Muscle of back (tissue), 11 donors: ENCODE data around the gene MAP2K5. TPM values are rescaled to one million over a fixed set of nuclear protein-coding genes. Genes with fewer than 3 reads are reported as not detected.

Experiments used
- DNase-seq, 3 donors: peaks; one replicate each; pipeline versions ENCODE4 v3.0.0 to v3.0.0-alpha.2; 2013
- polyA plus RNA-seq, 10 donors: library from polyadenylated mRNA; unstranded; fragments of 120-200 nt; gene quantifications; one replicate each; pipeline ENCODE4 v1.2.1, GENCODE V29; 2013; ENCODE audit not compliant: insufficient read length in 10 of 10

The MAP2K5 gene
- polyA plus RNA-seq, 10 donors, result 14.6 to 22.9 (median 19.6) TPM

DNA sequence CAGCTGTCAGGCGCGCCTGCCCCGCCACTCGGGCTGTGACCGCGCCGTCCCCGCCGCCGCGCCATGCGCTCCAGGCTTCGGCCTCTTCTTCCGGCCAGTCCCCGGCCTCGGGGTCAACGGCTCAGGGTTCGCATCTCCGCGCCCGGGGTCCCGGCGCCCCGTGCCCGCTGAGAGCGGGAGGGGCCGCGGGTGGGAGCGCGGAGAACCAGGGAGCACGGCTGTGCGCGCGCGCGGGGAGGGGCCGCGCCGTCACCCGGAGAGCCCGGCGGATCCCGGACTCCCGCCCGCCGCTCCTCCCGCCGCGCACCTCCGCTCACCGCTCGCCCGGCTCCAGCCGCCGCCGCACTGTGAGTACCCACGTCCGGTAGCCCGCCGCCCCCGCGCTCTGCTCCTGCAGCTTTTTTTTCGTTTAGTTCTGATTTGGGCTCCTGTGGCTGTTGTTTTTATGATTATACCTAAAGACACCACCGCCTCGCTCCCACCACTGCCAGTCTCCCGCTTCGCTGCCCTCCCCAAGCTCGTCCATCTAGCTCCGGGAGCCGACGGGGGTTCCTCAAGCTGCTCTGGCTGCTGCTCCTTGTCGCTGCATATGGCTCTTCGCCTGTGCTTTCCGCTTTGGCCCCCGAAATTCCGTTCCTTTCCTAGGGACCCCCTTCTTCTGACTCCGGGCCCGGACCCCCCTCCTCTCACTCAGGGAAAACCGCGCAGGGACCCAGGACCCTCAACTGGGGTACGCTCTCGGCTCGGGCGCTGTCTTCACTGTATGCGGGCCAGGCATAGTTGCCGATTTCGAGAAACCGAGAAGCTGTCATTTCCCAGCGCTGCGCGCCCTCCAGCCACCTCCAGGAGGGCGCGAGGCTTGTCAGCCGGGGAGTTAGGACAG is 281.1 kb downstream of the MAP2K5 start:
- DNase-seq, result no peak

DNA sequence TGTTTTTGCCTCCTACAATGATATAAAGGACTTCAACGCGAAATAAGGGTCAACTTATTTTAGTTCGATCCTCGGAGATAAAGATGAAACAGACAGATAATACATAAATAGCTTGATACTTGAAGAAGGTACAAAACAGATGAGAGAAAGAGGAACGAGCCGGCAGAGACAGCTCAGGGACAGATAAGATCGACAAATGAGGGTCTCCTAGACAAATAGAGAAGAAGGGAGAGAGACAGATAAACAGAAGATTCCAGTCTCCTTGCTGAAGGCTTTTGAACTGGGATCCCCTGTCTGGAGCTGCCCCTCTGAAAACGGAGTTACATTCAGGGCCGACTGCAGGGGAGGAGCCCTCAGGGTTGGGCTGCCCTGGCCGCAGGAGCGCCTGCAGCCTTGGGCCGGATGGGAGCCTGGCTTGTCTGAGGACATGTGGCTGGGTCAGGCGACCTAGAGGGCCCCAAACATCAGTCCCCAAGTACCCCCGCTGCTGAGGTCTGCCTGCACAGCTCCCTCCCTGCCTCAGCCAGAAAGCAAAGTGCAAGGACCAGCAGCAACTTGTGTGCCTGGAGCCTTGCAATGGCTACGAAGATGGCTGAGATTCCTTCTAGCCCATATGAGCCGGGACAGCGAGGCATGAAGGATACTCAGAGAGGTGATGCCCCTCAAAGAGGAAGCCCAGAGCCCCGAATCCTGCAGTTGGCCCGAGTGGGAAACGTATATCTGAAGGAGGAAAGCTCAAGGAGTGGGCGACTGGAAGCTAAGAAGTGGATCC is 281.9 kb downstream of the MAP2K5 start:
- no peak for DNase-seq

DNA sequence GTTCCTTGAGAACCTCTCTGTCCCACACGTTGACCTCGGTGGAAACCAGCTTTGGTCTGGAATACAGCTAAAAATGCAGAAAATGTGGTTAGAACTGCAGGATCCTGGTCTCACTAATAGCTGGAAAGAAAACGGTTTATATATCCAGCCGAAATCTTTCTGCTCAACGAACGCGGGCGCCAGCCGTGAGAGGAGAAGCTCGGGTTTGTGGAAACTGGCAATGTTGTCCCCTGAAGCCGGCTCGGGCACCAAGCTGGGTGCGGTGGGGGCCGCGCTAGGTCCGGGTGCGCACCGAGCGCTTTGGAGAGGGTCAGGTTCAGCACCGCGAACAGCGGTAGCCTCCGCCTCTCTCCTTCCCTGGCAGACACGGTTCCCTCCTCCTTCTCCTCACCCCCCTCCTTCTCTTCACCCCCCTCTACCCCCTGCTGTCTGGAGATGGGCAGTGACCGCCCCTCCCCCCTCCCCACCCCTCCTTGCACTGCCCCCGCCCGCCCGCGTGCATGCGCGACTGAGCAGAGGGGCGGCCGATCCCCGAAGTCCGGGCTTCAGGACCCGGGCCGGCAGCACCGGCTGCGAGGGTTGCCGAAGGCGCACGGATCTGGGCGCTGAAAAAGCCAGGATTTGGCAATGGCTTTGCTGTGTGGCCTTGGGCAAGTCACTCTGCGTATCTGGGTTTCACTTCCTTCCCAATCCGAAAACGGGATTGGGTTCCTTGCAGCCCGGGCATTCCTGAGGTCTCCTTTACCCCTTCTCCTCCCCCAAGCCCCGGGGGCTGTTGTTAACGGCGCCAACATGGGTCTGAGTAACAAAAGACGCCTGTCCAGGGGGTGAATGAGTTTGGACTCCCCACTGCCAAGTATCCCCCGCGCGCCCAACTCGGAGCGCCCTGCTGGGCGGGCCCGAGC is 282.7 kb downstream of the MAP2K5 start, which contains the start of gene SKOR1:
TSS of gene SKOR1 (plus strand) at position 534 of the 905 bp plus-strand sequence. CDS start at position 628, 94 bp downstream.
- DNase-seq, result peak in 1 of 3 donors; percentile 62

DNA sequence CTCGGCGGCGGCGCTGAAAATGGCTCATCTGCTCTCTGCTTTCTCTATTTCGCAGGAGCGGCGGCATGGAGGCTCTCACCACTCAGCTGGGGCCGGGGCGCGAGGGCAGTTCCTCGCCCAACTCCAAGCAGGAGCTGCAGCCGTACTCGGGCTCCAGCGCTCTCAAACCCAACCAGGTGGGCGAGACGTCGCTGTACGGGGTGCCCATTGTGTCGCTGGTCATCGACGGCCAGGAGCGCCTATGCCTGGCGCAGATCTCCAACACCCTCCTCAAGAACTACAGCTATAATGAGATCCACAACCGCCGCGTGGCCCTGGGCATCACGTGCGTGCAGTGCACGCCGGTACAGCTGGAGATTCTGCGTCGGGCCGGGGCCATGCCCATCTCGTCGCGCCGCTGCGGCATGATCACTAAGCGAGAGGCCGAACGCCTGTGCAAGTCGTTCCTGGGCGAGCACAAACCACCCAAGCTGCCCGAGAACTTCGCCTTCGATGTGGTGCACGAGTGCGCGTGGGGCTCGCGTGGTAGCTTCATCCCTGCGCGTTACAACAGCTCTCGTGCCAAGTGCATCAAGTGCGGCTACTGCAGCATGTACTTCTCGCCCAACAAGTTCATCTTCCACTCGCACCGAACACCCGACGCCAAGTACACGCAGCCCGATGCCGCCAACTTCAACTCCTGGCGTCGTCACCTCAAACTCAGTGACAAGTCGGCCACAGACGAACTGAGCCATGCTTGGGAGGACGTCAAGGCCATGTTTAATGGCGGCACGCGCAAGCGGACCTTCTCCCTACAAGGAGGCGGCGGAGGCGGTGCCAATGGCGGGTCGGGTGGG is 283.6 kb downstream of the MAP2K5 start:
- DNase-seq, result no peak

DNA sequence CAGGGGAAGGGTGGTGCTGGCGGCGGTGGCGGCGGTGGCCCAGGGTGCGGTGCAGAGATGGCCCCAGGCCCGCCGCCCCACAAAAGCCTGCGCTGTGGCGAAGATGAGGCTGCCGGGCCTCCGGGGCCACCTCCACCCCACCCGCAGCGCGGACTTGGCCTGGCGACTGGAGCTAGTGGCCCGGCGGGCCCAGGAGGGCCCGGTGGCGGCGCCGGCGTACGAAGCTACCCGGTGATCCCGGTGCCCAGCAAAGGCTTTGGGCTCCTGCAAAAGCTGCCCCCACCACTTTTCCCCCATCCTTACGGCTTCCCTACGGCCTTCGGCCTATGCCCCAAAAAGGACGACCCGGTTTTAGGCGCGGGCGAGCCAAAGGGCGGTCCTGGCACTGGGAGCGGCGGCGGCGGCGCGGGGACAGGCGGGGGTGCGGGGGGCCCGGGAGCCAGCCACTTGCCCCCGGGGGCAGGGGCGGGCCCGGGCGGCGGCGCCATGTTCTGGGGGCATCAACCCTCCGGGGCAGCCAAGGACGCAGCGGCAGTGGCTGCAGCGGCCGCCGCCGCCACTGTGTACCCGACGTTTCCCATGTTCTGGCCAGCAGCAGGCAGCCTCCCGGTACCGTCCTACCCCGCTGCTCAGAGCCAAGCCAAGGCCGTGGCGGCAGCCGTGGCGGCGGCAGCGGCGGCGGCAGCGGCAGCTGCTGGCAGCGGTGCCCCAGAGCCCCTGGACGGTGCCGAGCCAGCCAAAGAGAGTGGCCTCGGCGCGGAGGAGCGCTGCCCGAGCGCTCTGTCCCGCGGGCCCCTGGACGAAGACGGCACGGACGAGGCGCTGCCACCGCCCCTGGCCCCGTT is 284.4 kb downstream of the MAP2K5 start:
- DNase-seq, result no peak

DNA sequence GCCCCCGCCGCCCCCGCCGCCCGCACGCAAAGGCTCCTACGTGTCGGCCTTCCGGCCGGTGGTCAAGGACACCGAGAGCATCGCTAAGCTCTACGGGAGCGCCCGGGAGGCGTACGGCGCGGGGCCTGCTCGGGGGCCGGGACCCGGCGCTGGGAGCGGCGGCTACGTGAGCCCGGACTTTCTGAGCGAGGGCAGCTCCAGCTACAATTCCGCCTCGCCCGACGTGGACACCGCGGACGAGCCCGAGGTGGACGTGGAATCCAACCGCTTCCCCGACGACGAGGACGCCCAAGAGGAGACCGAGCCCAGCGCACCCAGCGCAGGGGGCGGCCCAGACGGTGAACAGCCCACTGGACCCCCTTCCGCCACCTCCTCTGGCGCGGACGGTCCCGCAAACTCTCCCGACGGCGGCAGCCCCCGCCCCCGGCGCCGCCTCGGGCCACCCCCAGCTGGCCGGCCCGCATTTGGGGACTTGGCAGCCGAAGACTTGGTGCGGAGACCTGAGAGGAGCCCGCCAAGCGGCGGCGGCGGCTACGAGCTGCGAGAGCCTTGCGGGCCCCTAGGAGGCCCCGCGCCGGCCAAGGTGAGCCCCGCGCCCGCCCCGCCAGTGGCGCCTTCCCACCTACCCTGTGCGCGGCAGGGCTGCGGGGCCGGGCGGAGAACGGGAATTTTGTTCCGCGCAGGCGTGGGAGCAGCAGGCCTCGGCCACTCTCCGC is 285.2 kb downstream of the MAP2K5 start:
- DNase-seq, result no peak

DNA sequence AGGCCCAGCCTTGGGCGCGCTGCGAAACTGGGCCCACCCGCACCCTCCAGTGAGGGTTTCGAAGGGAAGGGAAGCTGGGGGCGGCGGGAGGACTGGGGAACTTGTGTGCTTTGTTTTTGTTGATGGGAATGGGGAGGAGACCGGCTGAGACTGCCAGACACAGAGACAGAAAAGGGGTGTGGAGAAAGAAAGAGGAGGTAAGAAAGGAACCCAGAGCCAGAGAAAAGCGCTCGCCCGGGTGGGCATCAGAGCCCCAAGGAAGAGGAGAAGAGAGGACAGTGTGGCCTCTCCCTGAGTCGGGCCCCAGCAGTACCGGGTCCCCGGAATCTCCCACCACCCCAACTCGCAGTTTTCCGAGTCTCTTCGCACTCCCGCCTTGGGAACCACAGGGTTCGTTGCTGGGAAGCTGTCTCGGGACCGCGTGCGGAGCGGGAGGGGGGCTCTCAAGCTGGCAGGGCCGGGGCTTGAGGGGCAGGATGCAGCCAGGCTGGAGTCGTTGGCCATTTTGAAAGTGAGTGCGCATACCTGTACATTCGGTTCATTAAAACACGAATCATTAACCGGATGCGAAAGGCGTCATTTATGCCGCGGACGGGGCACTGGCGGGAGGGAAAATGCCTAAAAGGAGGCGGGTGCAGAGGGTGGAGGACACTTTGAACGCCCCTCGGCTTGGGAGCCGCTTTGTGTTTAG is 285.9 kb downstream of the MAP2K5 start:
- no peak for DNase-seq

DNA sequence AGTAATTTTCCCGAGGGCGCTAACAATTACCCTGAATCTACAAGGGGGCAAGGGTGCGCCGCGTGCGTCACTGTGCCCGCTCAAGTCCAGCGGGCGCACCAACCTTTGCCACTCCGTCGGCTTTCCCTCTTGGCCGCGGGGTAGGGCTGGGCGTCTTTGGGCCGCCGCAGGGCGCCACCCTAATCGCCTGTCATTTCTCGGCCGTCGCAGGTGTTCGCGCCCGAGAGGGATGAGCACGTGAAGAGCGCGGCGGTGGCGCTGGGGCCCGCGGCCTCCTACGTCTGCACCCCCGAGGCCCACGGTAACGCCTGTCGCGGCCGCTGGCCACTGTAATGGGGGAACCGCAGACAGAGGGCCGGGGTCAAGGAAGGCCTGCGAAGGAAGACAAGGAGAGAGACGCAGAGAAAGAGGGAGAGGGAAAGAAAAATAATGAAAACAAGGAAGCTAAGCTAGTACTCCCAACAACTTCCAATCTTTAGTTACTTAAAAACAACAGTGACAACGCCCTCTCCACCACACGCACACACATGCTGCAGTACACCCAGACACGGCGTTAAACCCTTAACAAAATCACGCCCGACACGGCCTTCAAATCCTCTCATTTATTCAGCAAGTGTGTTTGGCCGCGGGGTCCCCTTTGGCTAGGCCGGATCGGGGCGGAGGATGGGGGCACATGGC is 286.6 kb downstream of the MAP2K5 start:
- DNase-seq, result no peak

DNA sequence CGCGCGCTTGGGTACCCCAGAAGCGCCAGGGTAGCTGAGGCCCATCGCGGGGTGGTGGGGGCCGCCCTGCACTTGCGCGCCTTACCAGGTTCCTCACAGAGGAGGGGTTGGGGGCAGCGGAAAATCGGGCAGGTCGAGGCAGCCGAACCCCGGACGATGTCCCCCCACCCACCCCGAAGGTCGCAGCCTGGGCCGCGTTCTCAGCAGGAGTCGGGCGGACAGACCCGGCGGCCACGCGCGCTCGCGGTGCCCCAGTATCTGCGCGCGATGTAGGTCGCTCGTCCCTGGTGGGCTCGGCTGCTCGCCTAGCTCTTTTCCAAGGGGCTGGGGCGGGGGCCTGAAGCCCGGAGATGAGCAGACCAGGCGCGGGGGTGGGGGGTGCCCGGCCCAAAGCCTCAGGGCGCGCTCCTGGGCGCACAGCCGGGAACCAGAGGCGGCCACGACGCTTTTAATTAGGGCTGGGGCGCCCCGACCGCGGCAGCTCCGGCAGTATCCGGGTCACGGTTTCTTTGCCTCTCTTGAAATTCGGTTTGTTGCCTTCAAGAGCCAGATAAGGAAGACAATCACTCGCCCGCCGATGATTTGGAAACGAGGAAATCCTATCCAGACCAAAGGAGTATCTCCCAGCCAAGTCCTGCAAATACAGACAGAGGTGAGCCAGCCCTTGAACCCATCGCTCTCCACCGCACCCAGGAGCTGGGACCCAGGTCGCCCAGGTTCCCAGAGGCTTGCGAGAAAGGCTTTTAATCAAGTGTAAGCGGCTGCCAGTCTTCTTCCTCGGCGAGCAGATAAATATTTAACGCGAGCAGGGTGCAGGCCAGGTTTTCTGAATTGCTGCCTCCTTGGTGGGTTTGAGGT is 287.4 kb downstream of the MAP2K5 start:
- no peak for DNase-seq

DNA sequence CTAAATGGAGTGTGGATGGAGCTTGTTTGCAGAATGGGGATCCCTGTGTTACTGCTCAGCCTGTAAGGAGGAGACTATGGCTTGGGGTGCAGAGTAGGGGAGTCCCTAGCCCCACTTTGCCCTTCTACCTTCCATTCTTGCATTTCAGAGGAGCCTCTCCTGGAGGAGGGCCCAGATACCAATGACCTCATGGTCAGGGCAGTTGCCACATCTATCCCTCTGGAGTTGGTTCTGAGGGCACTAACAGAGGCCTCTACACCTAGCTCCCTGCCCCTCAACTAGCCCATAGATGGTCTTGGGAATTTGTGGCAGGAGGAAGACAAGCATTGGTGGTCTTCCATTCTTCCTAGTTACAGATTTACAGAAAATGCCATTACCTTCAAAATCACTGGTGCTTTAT is 288.9 kb downstream of the MAP2K5 start:
- DNase-seq, result no peak

DNA sequence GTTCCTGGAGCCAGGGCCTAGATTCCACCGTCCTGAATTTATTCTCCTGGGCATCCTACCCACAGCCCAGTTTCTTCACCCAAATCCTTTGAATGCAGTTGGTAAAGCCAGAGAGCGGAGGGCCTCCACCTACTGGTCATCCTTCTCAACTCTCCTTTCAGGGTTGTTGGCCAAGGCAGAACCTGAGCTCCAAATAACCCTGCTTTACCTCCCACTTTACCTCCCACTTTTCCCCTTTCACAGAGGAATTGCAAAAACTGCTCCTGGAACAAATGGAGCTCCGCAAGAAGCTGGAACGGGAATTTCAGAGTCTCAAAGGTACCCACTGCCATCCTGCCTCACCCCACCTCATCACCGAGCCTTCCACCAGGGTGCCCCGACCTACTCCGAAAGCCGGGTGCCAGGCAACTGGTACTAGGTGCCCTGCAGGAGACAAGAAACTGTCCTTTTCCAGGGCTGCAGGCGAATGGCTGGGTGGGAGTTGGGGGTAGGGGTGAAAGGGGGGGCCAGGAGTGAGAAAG is 289.6 kb downstream of the MAP2K5 start:
- DNase-seq, result no peak

DNA sequence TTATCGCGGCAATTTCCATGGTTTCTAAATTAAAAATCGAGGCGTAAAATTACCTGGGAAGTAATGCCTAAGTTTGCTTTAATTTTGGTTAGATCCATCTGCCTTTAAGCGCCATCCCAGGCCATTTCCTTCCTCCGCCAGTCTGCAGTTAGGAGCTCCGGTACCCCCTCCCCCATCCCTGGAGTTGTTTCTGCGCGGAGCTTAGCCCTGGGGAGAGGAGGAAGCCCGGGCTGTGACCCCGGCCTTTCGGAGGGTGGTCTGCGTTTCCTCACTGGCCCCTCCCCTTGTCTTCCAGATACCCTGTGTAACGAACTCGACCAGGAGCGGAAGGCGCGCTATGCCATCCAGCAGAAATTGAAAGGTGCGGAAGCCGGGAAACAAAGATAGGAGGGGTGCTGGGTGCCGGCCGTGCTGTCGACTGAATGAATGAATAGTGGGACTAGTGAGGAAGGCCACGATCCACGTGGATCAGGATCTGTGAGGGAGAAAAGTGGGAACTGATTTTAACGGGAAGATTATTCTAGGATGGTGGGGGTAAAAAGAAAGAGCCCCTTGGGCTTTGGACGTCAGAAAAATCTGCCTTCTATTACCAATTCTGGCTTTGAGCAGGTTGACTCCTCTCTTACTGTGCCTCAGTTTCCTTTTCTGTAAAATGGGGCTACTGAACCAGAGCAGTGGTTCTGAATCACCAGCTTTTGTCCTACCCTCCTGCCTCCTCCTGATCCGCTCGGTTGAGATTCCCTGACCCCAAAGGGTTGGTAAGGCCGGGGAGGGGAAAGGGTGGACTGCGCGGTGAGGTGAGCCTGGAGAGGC is 290.6 kb downstream of the MAP2K5 start:
- DNase-seq, result no peak

DNA sequence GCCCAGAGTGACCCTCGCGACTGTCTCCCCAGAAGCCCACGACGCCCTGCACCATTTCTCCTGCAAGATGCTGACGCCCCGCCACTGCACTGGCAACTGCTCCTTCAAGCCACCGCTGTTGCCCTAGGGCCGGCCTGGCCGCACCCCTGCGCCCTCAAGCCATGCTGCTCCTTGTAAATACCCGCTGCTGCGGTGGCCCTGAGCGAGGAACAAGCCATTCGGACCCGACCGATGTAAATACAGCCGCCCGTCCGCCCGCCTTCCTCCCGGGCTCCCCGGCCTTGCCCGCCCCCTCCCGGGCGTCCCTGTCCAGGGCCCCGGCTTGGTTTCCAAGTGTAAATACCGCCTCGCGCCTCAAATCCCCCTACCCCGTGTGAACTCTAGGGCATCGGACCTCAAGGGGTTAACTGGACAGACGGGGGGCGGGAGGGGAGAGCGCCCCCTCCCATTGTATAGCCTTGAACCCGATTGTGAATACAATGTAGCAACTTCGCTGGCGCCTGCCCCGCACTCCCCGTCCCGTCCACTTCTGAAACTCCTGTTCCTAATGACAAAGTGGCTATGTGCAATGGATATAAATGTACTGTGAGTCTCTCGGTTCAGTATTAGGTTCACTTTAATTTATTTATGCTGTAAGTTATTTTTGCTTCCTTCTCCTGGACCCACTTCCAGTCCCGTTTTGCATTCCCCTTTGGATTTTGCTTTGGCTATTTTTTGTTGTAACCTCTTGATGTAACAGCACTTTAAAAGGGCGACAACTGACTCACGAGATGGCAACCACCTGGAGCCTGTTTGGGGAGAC is 291.4 kb downstream of the MAP2K5 start:
- DNase-seq, result peak in 1 of 3 donors; percentile 80

DNA sequence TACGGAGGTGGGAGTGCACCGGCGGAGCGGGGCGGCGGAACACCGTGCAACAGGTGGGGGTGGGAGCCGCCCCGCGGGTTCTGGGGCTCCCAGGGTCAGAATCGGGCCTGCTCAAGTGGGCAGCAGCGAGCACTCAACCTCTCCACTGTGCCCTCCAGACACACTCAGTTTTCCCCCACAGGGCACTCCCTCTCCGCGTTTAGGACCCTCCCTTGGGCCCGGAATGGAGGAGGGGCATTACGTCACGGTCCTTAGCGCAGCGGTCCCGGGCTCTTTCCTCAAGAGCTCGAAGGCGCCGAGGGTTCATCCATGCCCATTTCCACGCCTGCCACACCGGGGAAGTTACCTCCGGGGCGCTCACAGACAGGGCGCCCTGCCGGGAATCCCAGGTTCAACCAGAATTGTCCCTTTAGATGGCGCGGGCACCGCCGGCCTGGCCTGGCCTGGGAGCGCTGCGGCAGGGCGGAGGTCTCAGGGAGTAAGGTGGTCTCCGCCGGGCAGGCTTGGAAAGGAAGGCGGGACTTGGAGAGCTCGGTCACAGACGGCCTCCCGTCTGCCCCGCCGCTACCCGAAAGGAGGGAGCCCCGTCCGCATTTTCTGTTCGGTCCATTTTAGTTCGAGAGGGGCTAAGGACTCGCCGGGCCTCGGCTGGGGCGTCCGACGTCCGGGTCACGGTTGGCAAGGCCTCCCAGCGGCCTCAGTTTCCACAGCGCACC is 292.2 kb downstream of the MAP2K5 start:
- DNase-seq, result no peak
